Measurements from ENCODE around the gene FAM111B.
A peak's percentile ranks its signal among the peaks of the same experiment; 100 is the strongest.

Gene FAM111B

GRCh38 chr11:59154610-59155009 is 47.6 kb downstream of the FAM111B start:
- Mint-ChIP-seq H3K4me3 (no peak overlapping the region), H3K9me3 (no peaks in the 10 kb centered on the region), H3K27me3 (no peaks in the 10 kb centered on the region), H3K4me1 (peaks cover 27% of the 10 kb centered on the region), H3K36me3 (no peaks in the 10 kb centered on the region), H3K27ac (no peak overlapping the region)
- ATAC-seq (ENCODE audit: low read depth) (no peak), DNase-seq (ENCODE audit: low spot score in 2 of 2) (no peak)

- H3K4me1 Mint-ChIP-seq = peaks cover 19% of the 10 kb centered on the region
These were observed 50.4 kb downstream of the FAM111B start for GRCh38 chr11:59157433-59157832.

DNA sequence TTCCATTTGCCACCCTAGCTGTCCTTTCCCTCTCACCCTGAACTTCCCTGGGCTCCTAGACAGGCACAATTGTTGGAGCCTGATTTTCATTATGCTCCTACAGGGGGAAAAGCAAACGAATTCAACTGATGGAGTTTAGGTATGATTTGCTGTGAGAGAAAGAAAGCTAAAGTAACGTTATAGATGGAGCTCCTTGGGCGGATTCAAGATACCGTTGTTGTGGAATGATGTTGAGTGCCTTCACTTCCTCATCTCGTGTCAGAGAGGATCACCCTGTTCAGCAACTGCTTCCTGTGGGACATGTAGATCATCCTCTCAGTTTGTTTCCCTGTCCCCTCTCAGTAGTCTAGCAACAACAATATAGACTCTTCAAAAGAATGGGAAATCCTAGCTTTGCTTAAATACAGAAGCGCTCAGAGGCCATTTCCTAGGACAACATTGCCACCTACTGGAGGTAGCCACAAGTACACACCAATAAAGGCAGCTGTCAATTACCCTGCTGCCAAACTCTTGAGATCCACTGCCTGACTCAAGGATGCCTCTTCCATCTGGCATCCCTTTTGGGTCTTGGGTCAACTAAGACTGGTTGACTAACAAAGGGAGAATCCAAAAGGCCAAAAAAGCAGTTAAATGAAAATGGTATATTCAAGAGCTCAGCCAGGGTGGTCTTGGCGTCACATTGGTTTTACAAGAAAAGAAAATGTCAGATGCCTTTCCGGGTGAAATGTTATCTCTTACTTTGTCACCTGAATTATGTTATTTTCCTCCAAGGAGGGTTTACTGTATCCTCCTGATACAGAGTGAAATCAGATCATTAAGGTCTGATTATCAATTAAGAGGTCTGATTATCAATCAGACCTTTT is 51.4 kb downstream of the FAM111B start:
- Mint-ChIP-seq H3K4me3 (no peak overlapping the region), H3K36me3 (no peaks in the 10 kb centered on the region), H3K27ac (no peak overlapping the region), H3K9me3 (no peaks in the 10 kb centered on the region), H3K4me1 (peaks cover 10% of the 10 kb centered on the region), H3K27me3 (no peaks in the 10 kb centered on the region)
- DNase-seq (ENCODE audit: low spot score in 2 of 2) = peak; percentile 60 to 70
- ATAC-seq (ENCODE audit: low read depth) = peak; percentile 98

More at GRCh38 chr11:59157433-59157832, 50.4 kb downstream of the FAM111B start:
- Mint-ChIP-seq H3K27me3 (no peaks in the 10 kb centered on the region), H3K27ac (no peak overlapping the region), H3K4me3 (no peak overlapping the region), H3K9me3 (no peaks in the 10 kb centered on the region), H3K36me3 (no peaks in the 10 kb centered on the region)
- DNase-seq (ENCODE audit: low spot score in 2 of 2) = no peak
- ATAC-seq (ENCODE audit: low read depth) = no peak

- H3K27me3 Mint-ChIP-seq = peaks cover 2% of the 10 kb centered on the region
- ATAC-seq (ENCODE audit: low read depth) = no peak
- H3K36me3 Mint-ChIP-seq = no peaks in the 10 kb centered on the region
These were observed 57.0 kb downstream of the FAM111B start for GRCh38 chr11:59164028-59164427.

GRCh38 chr11:59171508-59172322 is 64.7 kb downstream of the FAM111B start, which contains the start of gene DTX4:
Gene DTX4, plus strand, starts transcription at chr11:59172132. Its CDS starts 464 bp downstream, at chr11:59172596.
- Mint-ChIP-seq H3K4me1 (peaks cover 16% of the 10 kb centered on the region), H3K4me3 (peak within 1 kb of the TSS; percentile 98), H3K27ac (peak within 1 kb of the TSS; percentile 81), H3K9me3 (no peaks in the 10 kb centered on the region), H3K36me3 (no peaks in the 10 kb centered on the region), H3K27me3 (no peaks in the 10 kb centered on the region)
- DNase-seq (ENCODE audit: low spot score in 2 of 2) (peak; percentile 86 to 87), ATAC-seq (ENCODE audit: low read depth) (peak; percentile 76)

More at GRCh38 chr11:59164028-59164427, 57.0 kb downstream of the FAM111B start:
- H3K9me3 Mint-ChIP-seq = no peaks in the 10 kb centered on the region
- no peaks in the 10 kb centered on the region for H3K4me1 Mint-ChIP-seq
- DNase-seq (ENCODE audit: low spot score in 2 of 2) = no peak
- H3K27ac Mint-ChIP-seq = no peak overlapping the region
- no peak overlapping the region for H3K4me3 Mint-ChIP-seq

DNA sequence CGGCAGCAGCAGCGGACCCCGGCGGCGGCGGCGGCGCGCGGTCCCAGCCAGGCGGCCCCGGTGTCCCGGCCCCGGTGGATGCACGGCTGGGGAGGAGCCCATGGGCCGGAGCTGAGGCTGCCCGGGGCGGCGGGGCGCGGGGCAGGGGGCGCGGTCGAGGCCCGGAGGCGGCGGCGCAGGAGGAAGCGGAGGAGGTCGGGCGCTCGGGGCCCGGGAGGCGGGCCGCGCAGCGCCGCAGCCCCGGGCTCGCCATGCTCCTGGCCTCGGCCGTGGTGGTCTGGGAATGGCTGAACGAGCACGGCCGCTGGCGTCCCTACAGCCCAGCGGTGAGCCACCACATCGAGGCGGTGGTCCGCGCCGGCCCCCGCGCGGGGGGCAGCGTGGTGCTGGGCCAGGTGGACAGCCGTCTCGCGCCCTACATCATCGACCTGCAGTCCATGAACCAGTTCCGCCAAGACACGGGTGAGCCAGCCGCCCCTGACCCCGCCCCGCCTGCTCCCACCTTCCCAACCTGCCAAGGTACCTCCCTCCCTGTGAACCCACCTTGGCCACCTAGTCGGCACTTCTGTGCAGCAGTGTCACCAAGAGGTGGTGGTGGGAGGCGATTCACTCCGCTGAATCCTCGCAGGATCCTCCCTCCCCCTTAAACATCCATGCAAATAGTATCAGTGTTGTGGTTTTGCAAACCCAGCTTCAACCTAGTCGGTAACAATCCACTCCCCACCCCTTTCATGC is 65.5 kb downstream of the FAM111B start:
- Mint-ChIP-seq H3K4me3 (peak overlapping the region; percentile 98), H3K27me3 (no peaks in the 10 kb centered on the region), H3K27ac (peak overlapping the region; percentile 81), H3K4me1 (peaks cover 16% of the 10 kb centered on the region), H3K9me3 (no peaks in the 10 kb centered on the region), H3K36me3 (peaks cover 5% of the 10 kb centered on the region)
- peak; percentile 44 to 50 for DNase-seq (ENCODE audit: low spot score in 2 of 2)
- peak; percentile 58 for ATAC-seq (ENCODE audit: low read depth)

DNA sequence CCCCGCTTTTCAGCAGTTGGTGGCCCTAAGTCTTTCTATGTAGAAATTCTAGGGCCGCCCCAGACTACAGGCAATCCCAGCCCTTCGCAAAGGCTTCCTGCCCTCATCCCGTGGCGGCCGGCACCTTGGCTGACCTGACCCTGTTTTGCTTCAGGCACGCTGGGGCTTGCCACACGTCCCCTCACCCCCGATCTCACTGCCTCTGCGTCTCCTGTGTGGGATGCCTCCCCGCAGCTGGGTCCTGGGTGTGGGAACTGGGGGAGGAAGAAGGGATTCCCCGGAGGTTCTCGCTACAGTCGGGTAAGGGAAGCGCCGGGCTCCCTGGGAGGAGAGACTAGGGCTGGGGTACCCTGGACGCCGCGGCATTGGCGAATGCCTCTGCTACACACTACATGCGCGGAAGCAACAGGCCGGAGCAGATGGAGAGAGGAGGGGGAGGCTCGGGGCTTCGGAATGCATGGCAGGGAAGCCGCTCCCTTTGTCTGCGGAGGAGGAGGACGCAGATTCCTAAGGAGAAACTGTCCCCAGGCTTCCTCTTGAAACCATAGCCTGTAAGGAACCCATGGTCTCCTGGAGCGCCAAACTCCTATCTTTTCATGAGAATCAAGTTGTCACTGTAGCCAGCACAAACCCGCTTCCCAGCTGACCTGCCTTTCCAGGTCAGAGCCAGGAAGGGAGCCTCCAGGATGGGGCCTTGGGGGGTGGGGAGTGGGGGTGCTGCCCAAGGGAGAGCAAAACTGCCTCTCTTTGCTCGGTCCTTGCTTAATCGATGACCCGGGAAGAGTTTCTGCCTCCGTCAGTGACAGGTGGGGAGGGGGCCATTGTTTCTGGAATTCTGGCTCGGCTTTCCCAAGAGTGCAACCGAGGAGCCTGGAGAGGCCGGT is 66.3 kb downstream of the FAM111B start:
- DNase-seq (ENCODE audit: low spot score in 2 of 2) (peak in 1 of 2 donors; percentile 37), ATAC-seq (ENCODE audit: low read depth) (no peak)
- no peaks in the 10 kb centered on the region for H3K9me3 Mint-ChIP-seq
- H3K36me3 Mint-ChIP-seq = peaks cover 10% of the 10 kb centered on the region
- H3K27me3 Mint-ChIP-seq = no peaks in the 10 kb centered on the region
- H3K4me1 Mint-ChIP-seq = peaks cover 16% of the 10 kb centered on the region
- peak overlapping the region; percentile 81 for H3K27ac Mint-ChIP-seq
- H3K4me3 Mint-ChIP-seq = peak overlapping the region; percentile 98

DNA sequence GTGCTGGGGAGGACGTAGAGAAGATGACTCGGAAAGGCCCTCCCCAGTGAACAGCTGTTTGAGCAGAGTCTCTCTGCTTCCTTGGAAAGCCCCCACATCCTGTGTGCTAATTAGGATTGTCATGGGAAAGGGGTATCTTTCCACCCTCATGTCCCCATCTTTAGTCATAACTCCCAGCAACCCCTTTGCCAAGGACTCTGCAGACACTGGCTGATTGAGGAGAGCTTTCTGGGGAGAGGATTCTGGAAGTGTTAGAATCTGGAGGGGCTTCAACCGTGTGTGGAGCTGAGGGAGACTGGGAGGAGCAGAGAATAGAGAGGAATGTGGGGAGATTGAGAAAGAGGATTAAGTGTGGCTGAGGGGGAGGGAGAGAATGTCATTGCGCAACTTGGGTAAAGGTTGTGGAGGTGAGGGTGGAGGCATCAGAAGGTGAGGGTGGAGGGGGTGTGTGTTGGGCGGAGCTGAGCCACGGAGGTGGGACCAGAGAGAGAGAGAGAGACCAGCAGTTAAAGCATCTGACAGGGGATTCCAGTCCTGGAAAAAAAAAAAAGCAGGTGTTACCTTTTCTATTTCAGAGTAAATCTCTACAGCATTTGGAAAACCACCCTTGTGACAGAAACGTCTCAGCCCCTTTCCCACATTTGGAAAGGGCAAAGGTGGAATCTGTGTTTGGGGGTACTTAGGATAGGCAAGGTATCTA is 67.1 kb downstream of the FAM111B start:
- Mint-ChIP-seq H3K36me3 (peaks cover 14% of the 10 kb centered on the region), H3K27ac (peak overlapping the region; percentile 45), H3K27me3 (no peaks in the 10 kb centered on the region), H3K9me3 (peaks cover 2% of the 10 kb centered on the region), H3K4me3 (peak overlapping the region; percentile 35), H3K4me1 (peaks cover 16% of the 10 kb centered on the region)
- ATAC-seq (ENCODE audit: low read depth) (no peak), DNase-seq (ENCODE audit: low spot score in 2 of 2) (no peak)

DNA sequence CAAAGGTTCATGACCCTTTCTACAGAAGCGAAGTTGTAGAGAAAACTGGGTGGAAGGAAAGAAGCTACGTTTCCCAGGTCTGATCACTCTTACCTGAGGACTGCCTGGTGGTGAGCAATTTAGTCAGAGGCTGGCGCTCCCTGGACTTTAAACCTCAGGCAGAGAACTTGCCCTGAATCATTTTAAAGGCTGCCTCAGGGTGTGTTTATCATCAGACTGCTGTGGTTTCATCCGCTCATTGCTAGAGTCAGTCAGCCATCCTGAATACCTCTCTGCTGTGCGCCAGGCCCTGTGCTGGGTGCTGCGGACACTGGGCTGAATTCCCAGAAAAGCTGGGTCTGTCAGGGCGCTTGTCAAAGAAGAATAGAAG is 67.6 kb downstream of the FAM111B start:
- Mint-ChIP-seq H3K4me3 (no peak overlapping the region), H3K27me3 (no peaks in the 10 kb centered on the region)

GRCh38 chr11:59175091-59175501 is 68.1 kb downstream of the FAM111B start:
- DNase-seq (ENCODE audit: low spot score in 2 of 2) (no peak), ATAC-seq (ENCODE audit: low read depth) (no peak)
- Mint-ChIP-seq H3K36me3 (peaks cover 21% of the 10 kb centered on the region), H3K9me3 (peaks cover 6% of the 10 kb centered on the region), H3K4me3 (no peak overlapping the region), H3K27me3 (no peaks in the 10 kb centered on the region), H3K4me1 (peaks cover 16% of the 10 kb centered on the region), H3K27ac (no peak overlapping the region)

More for the DNA sequence above, 67.6 kb downstream of the FAM111B start:
- ATAC-seq (ENCODE audit: low read depth) = no peak
- H3K36me3 Mint-ChIP-seq = peaks cover 18% of the 10 kb centered on the region
- no peak overlapping the region for H3K27ac Mint-ChIP-seq
- DNase-seq (ENCODE audit: low spot score in 2 of 2) = no peak
- H3K9me3 Mint-ChIP-seq = peaks cover 5% of the 10 kb centered on the region
- peaks cover 16% of the 10 kb centered on the region for H3K4me1 Mint-ChIP-seq

DNA sequence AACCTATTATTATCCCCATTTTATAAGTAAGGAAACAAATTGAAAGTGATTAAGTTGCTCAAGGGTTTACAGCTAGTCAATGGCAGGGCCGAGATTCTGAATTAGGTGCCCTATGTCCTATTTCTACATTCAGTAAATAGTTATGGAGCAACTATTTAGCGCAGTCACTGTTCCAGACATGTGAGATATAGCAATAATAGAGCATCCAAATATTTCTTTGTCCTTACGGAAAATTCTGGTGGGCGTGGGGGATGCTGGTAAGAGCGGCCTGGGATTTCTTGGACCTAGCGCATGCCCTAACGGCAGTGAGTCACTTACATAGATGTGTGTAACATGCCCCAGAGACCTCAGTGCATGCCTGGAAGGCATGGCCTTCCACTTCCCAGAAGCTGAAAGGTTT is 69.3 kb downstream of the FAM111B start:
- ATAC-seq (ENCODE audit: low read depth) = no peak
- Mint-ChIP-seq H3K9me3 (peaks cover 6% of the 10 kb centered on the region), H3K27me3 (no peaks in the 10 kb centered on the region), H3K4me3 (no peak overlapping the region), H3K4me1 (peaks cover 16% of the 10 kb centered on the region), H3K36me3 (peaks cover 21% of the 10 kb centered on the region), H3K27ac (no peak overlapping the region)
- no peak for DNase-seq (ENCODE audit: low spot score in 2 of 2)
